PFSK-1 (cell line): ENCODE results near the gene EPB41L4B.

Experiments
- FOXP2 ChIP-seq: optimal IDR thresholded peaks from 2 replicates; pipeline ENCODE3; 2011; ENCODE audit warnings: borderline replicate concordance, control low read depth, inconsistent platforms; ENCODE audit not compliant: insufficient read depth; ENCODE audit errors: extremely low read length, extremely low read depth
- POLR2AphosphoS5 ChIP-seq: IDR thresholded peaks from 2 replicates; pipeline ENCODE4 v1.6.1; 2012; ENCODE audit warnings: low read depth, mild to moderate bottlenecking, control low read depth, low read length, moderate library complexity
- SIN3A ChIP-seq: IDR thresholded peaks from 2 replicates; pipeline ENCODE4 v1.6.1; 2012; ENCODE audit warnings: mild to moderate bottlenecking, low read length, moderate library complexity, borderline replicate concordance; ENCODE audit not compliant: insufficient read depth
- TAF1 ChIP-seq: IDR thresholded peaks from 2 replicates; pipeline ENCODE4 v1.6.1; 2012; ENCODE audit warnings: low read length, control low read depth, borderline replicate concordance; ENCODE audit not compliant: insufficient read depth
- TF ChIP-seq, protein P1 (sequence below), 2 experiments: IDR thresholded peaks; 2 replicates each; pipeline versions ENCODE4 v1.6.1 to v1.8.0; 2011 to 2012; ENCODE audit warnings: low read depth in 2 of 2, low read length in 2 of 2, control low read depth in 1 of 2, inconsistent platforms in 1 of 2, mild to moderate bottlenecking in 1 of 2, moderate library complexity in 1 of 2; ENCODE audit not compliant: insufficient read depth in 1 of 2

The EPB41L4B gene

GRCh38 chr9:109231593-109231992 is 89.3 kb downstream of the EPB41L4B start:
- TF ChIP-seq, protein P1, sequence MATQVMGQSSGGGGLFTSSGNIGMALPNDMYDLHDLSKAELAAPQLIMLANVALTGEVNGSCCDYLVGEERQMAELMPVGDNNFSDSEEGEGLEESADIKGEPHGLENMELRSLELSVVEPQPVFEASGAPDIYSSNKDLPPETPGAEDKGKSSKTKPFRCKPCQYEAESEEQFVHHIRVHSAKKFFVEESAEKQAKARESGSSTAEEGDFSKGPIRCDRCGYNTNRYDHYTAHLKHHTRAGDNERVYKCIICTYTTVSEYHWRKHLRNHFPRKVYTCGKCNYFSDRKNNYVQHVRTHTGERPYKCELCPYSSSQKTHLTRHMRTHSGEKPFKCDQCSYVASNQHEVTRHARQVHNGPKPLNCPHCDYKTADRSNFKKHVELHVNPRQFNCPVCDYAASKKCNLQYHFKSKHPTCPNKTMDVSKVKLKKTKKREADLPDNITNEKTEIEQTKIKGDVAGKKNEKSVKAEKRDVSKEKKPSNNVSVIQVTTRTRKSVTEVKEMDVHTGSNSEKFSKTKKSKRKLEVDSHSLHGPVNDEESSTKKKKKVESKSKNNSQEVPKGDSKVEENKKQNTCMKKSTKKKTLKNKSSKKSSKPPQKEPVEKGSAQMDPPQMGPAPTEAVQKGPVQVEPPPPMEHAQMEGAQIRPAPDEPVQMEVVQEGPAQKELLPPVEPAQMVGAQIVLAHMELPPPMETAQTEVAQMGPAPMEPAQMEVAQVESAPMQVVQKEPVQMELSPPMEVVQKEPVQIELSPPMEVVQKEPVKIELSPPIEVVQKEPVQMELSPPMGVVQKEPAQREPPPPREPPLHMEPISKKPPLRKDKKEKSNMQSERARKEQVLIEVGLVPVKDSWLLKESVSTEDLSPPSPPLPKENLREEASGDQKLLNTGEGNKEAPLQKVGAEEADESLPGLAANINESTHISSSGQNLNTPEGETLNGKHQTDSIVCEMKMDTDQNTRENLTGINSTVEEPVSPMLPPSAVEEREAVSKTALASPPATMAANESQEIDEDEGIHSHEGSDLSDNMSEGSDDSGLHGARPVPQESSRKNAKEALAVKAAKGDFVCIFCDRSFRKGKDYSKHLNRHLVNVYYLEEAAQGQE (IDR thresholded peaks at IDR 0.05; ENCODE audit: insufficient read depth in 1 of 2, low read depth in 2 of 2, low read length in 2 of 2) = no peak
- TF ChIP-seq TAF1 (no peak), POLR2AphosphoS5 (no peak), FOXP2 (no peak), SIN3A (no peak)

- TF ChIP-seq POLR2AphosphoS5 (no peak), FOXP2 (no peak), SIN3A (no peak), TAF1 (no peak)
- TF ChIP-seq, protein P1 (IDR thresholded peaks at IDR 0.05; ENCODE audit: insufficient read depth in 1 of 2, low read depth in 2 of 2, low read length in 2 of 2) = no peak
These were observed 90.6 kb downstream of the EPB41L4B start for GRCh38 chr9:109230277-109230676.

- TF ChIP-seq, protein P1 (IDR thresholded peaks at IDR 0.05; ENCODE audit: insufficient read depth in 1 of 2, low read depth in 2 of 2, low read length in 2 of 2) = no peak
- TF ChIP-seq SIN3A (no peak), TAF1 (no peak), POLR2AphosphoS5 (no peak), FOXP2 (no peak)
These were observed 91.2 kb downstream of the EPB41L4B start for GRCh38 chr9:109229682-109230081.

- TF ChIP-seq SIN3A (no peak), TAF1 (no peak), FOXP2 (no peak), POLR2AphosphoS5 (no peak)
- TF ChIP-seq, protein P1 (IDR thresholded peaks at IDR 0.05; ENCODE audit: insufficient read depth in 1 of 2, low read depth in 2 of 2, low read length in 2 of 2) = no peak
These were observed 92.7 kb downstream of the EPB41L4B start for GRCh38 chr9:109228093-109228642.
